ENCODE data around the gene ZC3H14. TPM values are rescaled to one million over a fixed set of nuclear protein-coding genes. Genes with fewer than 3 reads are reported as not detected.

Gene ZC3H14
- total and polyA plus RNA-seq, 4 donors, result 22.4 to 54.5 (median 31.7) TPM

- no peak for DNase-seq (ENCODE audit: low spot score)
- H3K9me3 ChIP-seq (ENCODE audit: control insufficient read depth in 4 of 4, low read length in 3 of 4), result no peaks in the 10 kb centered on the region
- no peak for TF ChIP-seq FOXA1 (IDR thresholded peaks at IDR 0.05)
- TF ChIP-seq YY1 (IDR thresholded peaks at IDR 0.05), result no peak
- TF ChIP-seq RXRA (IDR thresholded peaks at IDR 0.05), result no peak
- TF ChIP-seq HNF4A (conservative IDR thresholded peaks at IDR 0.05), result no peak
- H3K4me3 ChIP-seq (ENCODE audit: low read depth in 1 of 3, low read length in 3 of 3), result no peak overlapping the region
- 94% methylated on average over 6 of the region's 6 CpGs for WGBS
- H3K27me3 ChIP-seq (ENCODE audit: control insufficient read depth in 4 of 4, insufficient read depth in 4 of 4, low read length in 3 of 4), result no peaks in the 10 kb centered on the region
- no peak overlapping the region for H3K9ac ChIP-seq (ENCODE audit: low read depth in 1 of 2, low read length in 2 of 2)
- peaks cover 0 to 2% (median 0%) of the 10 kb centered on the region in 4 donors for H3K36me3 ChIP-seq (ENCODE audit: control insufficient read depth in 4 of 4, insufficient read depth in 3 of 4, low read depth in 1 of 4, low read length in 3 of 4)
- peaks cover 0 to 3% (median under 1%) of the 10 kb centered on the region in 4 donors for H3K4me1 ChIP-seq (ENCODE audit: control insufficient read depth in 4 of 4, insufficient read depth in 4 of 4, low read length in 3 of 4)
- H3K27ac ChIP-seq (ENCODE audit: low read depth in 1 of 2, low read length in 2 of 2), result no peak overlapping the region
Observed at GRCh38 chr14:88533064-88533602, 29.7 kb upstream of the ZC3H14 start.

- Histone ChIP-seq H3K9me3 (ENCODE audit: control insufficient read depth in 4 of 4, low read length in 3 of 4) (no peaks in the 10 kb centered on the region), H3K4me3 (ENCODE audit: low read depth in 1 of 3, low read length in 3 of 3) (no peak overlapping the region), H3K36me3 (ENCODE audit: control insufficient read depth in 4 of 4, insufficient read depth in 3 of 4, low read depth in 1 of 4, low read length in 3 of 4) (no peaks in the 10 kb centered on the region), H3K9ac (ENCODE audit: low read depth in 1 of 2, low read length in 2 of 2) (no peak overlapping the region), H3K4me1 (ENCODE audit: control insufficient read depth in 4 of 4, insufficient read depth in 4 of 4, low read length in 3 of 4) (peaks cover 0 to 3% (median under 1%) of the 10 kb centered on the region in 4 donors), H3K27me3 (ENCODE audit: control insufficient read depth in 4 of 4, insufficient read depth in 4 of 4, low read length in 3 of 4) (no peaks in the 10 kb centered on the region), H3K27ac (ENCODE audit: low read depth in 1 of 2, low read length in 2 of 2) (no peak overlapping the region)
- DNase-seq (ENCODE audit: low spot score), result no peak
- no peak for TF ChIP-seq FOXA2 (IDR thresholded peaks at IDR 0.05)
- TF ChIP-seq RAD21 (IDR thresholded peaks at IDR 0.05), result peak in 1 of 2 donors; percentile 27
- 72% methylated on average over 4 of the region's 4 CpGs for WGBS
Observed at GRCh38 chr14:88535149-88535548, 27.7 kb upstream of the ZC3H14 start.

- peaks cover 0 to 3% (median under 1%) of the 10 kb centered on the region in 4 donors for H3K4me1 ChIP-seq (ENCODE audit: control insufficient read depth in 4 of 4, insufficient read depth in 4 of 4, low read length in 3 of 4)
- no peaks in the 10 kb centered on the region for H3K9me3 ChIP-seq (ENCODE audit: control insufficient read depth in 4 of 4, low read length in 3 of 4)
- H3K27me3 ChIP-seq (ENCODE audit: control insufficient read depth in 4 of 4, insufficient read depth in 4 of 4, low read length in 3 of 4), result no peaks in the 10 kb centered on the region
- no peaks in the 10 kb centered on the region for H3K36me3 ChIP-seq (ENCODE audit: control insufficient read depth in 4 of 4, insufficient read depth in 3 of 4, low read depth in 1 of 4, low read length in 3 of 4)
- WGBS, result 38% methylated on average over 4 of the region's 4 CpGs
- TF ChIP-seq JUND (IDR thresholded peaks at IDR 0.05) (no peak), ZBTB33 (IDR thresholded peaks at IDR 0.05) (no peak), RXRA (IDR thresholded peaks at IDR 0.05) (no peak), SP1 (IDR thresholded peaks at IDR 0.05) (no peak), FOXA2 (IDR thresholded peaks at IDR 0.05) (no peak), NR2F2 (IDR thresholded peaks at IDR 0.05) (no peak), HNF4G (IDR thresholded peaks at IDR 0.05) (no peak), EGR1 (IDR thresholded peaks at IDR 0.05; ENCODE audit: low read depth in 2 of 2) (no peak), ATF3 (IDR thresholded peaks at IDR 0.05) (no peak)
- no peak overlapping the region for H3K27ac ChIP-seq (ENCODE audit: low read depth in 1 of 2, low read length in 2 of 2)
- no peak for DNase-seq (ENCODE audit: low spot score)
- H3K9ac ChIP-seq (ENCODE audit: low read depth in 1 of 2, low read length in 2 of 2), result no peak overlapping the region
- no peak overlapping the region for H3K4me3 ChIP-seq (ENCODE audit: low read depth in 1 of 3, low read length in 3 of 3)
Observed at GRCh38 chr14:88535813-88536212, 27.0 kb upstream of the ZC3H14 start.

GRCh38 chr14:88541324-88541723 lies 21.5 kb upstream of the ZC3H14 start:
- TF ChIP-seq CTCF (IDR thresholded peaks at IDR 0.05; ENCODE audit: low read depth, low read length, missing input control), result no peak
- no peak for TF ChIP-seq FOXA1 (IDR thresholded peaks at IDR 0.05)
- no peak for TF ChIP-seq FOXA2 (IDR thresholded peaks at IDR 0.05)
- TF ChIP-seq RXRA (IDR thresholded peaks at IDR 0.05), result no peak
- Histone ChIP-seq H3K27me3 (ENCODE audit: control insufficient read depth in 4 of 4, insufficient read depth in 4 of 4, low read length in 3 of 4) (no peaks in the 10 kb centered on the region), H3K9ac (ENCODE audit: low read depth in 1 of 2, low read length in 2 of 2) (no peak overlapping the region), H3K36me3 (ENCODE audit: control insufficient read depth in 4 of 4, insufficient read depth in 3 of 4, low read depth in 1 of 4, low read length in 3 of 4) (peaks cover 0 to 2% (median under 1%) of the 10 kb centered on the region in 4 donors), H3K4me1 (ENCODE audit: control insufficient read depth in 4 of 4, insufficient read depth in 4 of 4, low read length in 3 of 4) (peaks cover 0 to 2% (median 0%) of the 10 kb centered on the region in 4 donors), H3K4me3 (ENCODE audit: low read depth in 1 of 3, low read length in 3 of 3) (no peak overlapping the region), H3K9me3 (ENCODE audit: control insufficient read depth in 4 of 4, low read length in 3 of 4) (no peaks in the 10 kb centered on the region), H3K27ac (ENCODE audit: low read depth in 1 of 2, low read length in 2 of 2) (no peak overlapping the region)
- DNase-seq (ENCODE audit: low spot score), result no peak
- WGBS, result 50% methylated on average over 1 of the region's 1 CpG
